ENCODE results near the gene MCM10. TPM values are rescaled to one million over a fixed set of nuclear protein-coding genes. Genes with fewer than 3 reads are reported as not detected.

The MCM10 gene
- total and polyA plus RNA-seq, 2 of the 4 experiments (the other 2 are of a cell fraction) = 5.4 to 11.8 TPM

DNA sequence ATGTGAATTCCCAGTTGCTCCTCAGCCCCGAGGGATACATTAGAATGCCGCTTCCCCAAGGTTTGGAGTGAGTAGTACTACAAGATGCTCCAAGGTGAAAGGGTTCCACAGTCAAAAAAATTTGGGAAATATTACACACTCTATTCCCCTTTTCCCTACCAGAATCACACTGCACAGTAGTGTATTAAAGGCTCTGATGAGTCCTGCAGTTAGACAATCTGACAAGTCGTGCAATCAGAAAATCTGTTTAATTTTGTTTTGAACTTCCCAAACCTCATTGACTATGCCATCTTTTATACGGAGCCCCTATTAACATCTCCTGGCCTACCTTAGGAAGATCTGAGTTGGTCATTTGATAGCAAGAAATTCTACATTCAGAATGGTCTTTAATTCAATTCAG is 86.4 kb downstream of the MCM10 start:
- H3K18ac ChIP-seq (ENCODE audit: low read depth, low read length) = no peak overlapping the region
- WGBS, 2 experiments (ENCODE audit: extremely low coverage in 2 of 2, insufficient read length in 1 of 2) = no CpG with 5 or more reads among the region's 4 CpGs
- TF ChIP-seq RFX5 (IDR thresholded peaks at IDR 0.05; ENCODE audit: low read depth, low read length) (no peak), CHD1 (IDR thresholded peaks at IDR 0.05; ENCODE audit: low read depth, low read length) (no peak), MXI1 (IDR thresholded peaks at IDR 0.05; ENCODE audit: borderline replicate concordance, low read depth, low read length) (no peak)
- no peak overlapping the region for H2AK5ac ChIP-seq (ENCODE audit: low read depth, low read length)
- dilution Hi-C loops (cut with HindIII; ENCODE audit: low sequenced_read_pairs, unreplicated experiment) = no loop called here
- H3K4me1 ChIP-seq (ENCODE audit: control insufficient read depth, insufficient read depth, low read length) = no peaks in the 10 kb centered on the region
- no peak overlapping the region for H2BK15ac ChIP-seq (ENCODE audit: low read depth, low read length)
- in situ Hi-C loops (cut with MboI; ENCODE audit: low sequenced_read_pairs) = no loop called here
- ChIA-PET POLR2A (ENCODE audit: unreplicated experiment) (no interaction called here), CTCF (interaction anchor here (0.5 kb wide), 1 partner anchor 87 kb away, joined by 3 read pairs; no protein-coding TSS in a partner anchor)
- no peak overlapping the region for H3K4ac ChIP-seq (ENCODE audit: low read depth, low read length)
- H3K56ac ChIP-seq (ENCODE audit: extremely low read depth, insufficient read depth, low read length) = no peak overlapping the region
- H4K20me1 ChIP-seq (ENCODE audit: insufficient read depth, low read length) = no peaks in the 10 kb centered on the region
- no peak overlapping the region for H4K91ac ChIP-seq (ENCODE audit: insufficient read depth, low read depth, low read length)
- H2AFZ ChIP-seq (replicated peaks; ENCODE audit: low read length, poor library complexity) = no peak overlapping the region
- no peak overlapping the region for H2BK20ac ChIP-seq (ENCODE audit: low read depth, low read length)
- no peak overlapping the region for H3K14ac ChIP-seq (replicated peaks; ENCODE audit: low read depth, low read length)
- H4K5ac ChIP-seq (ENCODE audit: low read depth, low read length) = no peak overlapping the region
- H3K9me1 ChIP-seq (ENCODE audit: insufficient read depth, low read length) = no peaks in the 10 kb centered on the region
- H2BK5ac ChIP-seq (ENCODE audit: low read depth, low read length, poor library complexity, severe bottlenecking) = no peak overlapping the region
- no peak for DNase-seq
- intact Hi-C loops (cut with micrococcal nuclease) = no loop called here
- no peak overlapping the region for H3K4me3 ChIP-seq (ENCODE audit: insufficient read depth, low read depth, low read length)
- no peaks in the 10 kb centered on the region for H3K36me3 ChIP-seq (ENCODE audit: control insufficient read depth, insufficient read depth, low read length)
- no peak for ATAC-seq (ENCODE audit: low read depth)
- H4K8ac ChIP-seq (ENCODE audit: low read depth in 2 of 2, low read length in 2 of 2) = no peak overlapping the region
- H3K9me3 ChIP-seq (ENCODE audit: control insufficient read depth, insufficient read depth, low read length) = no peaks in the 10 kb centered on the region
- H3K9ac ChIP-seq (ENCODE audit: low read depth, low read length) = no peak overlapping the region
- no peak overlapping the region for H3K27ac ChIP-seq (ENCODE audit: insufficient read depth, low read length)
- H2AK9ac ChIP-seq (replicated peaks; ENCODE audit: low read depth, low read length, poor library complexity) = no peak overlapping the region
- H3K27me3 ChIP-seq (ENCODE audit: control insufficient read depth, insufficient read depth, low read length) = peaks cover 6% of the 10 kb centered on the region
- BruUV-seq (replicated peaks) = no TSS peak
- no peak overlapping the region for H3K23ac ChIP-seq (ENCODE audit: low read depth, low read length)
- no peak overlapping the region for H2BK120ac ChIP-seq (ENCODE audit: low read depth, low read length)
- no peak overlapping the region for H3K4me2 ChIP-seq (ENCODE audit: low read depth, low read length)
- H3K79me1 ChIP-seq (ENCODE audit: low read depth in 1 of 2, low read length in 2 of 2) = no peaks in the 10 kb centered on the region

Measured in IMR-90 (cell line).